GM19035 (cell line): ENCODE results near the gene TSPAN19.
"Not testable (repeated sequence)": the region's sequence is repeated elsewhere in the genome, so short reads cannot be mapped to it uniquely, and the experiment has no call there.

ENCODE experiments used
- ATAC-seq: cut with Tn5 transposase; IDR thresholded peaks from one replicate; pipeline ENCODE4 v1.9.1; 2021; ENCODE audit not compliant: unreplicated experiment

Gene TSPAN19

DNA sequence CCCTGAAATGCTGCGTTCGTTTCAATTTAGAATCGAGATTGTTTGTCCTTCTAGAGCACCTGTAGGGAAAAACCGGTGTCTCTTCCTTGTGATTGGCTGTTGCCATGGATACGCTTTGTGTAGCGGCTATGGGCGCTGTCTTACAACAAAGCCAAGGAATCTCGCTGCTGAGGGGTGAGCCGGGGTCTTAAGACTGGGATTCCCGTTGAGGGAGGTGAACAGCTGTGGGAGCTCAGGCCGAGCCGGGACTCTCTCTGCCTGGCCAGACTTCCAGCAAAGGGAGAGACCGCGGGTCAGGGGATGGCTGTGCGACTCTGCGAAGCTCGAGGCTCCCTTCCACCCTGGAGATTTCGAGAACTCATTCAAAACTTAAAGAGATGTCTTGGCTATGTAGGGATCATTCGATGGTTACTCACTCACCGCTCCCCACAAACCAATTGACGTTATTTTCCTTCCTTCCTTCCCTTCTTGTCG is at the start of gene TSPAN19, which contains the start of gene LRRIQ1:
Gene TSPAN19 (minus strand): TSS at position 44 of the 474 bp plus-strand sequence. CDS start 6,331 bp downstream, outside the sequence.
Gene LRRIQ1 (plus strand): TSS at position 118 of the 474 bp plus-strand sequence. CDS start 1,826 bp downstream, outside the sequence.
- ATAC-seq: peak; percentile 82

DNA sequence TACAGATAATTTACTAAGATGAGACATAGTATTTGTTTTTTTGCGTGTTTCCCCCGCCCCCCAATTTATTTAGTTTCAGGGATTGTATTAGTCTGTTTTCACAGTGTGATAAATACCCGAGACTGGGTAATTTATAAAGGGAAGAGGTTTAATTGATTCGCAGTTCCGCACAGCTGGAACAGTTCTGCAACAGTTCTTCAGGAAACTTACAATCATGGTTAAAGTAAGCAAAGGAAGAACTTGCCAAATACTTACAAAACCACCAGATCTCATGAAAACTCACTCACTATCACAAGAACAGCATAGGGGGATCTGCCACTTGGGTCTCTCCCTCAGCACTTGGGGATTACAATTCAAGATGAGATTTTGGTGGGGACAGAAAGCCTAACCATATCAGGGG is 49.0 kb upstream of the TSPAN19 start:
- no peak for ATAC-seq

DNA sequence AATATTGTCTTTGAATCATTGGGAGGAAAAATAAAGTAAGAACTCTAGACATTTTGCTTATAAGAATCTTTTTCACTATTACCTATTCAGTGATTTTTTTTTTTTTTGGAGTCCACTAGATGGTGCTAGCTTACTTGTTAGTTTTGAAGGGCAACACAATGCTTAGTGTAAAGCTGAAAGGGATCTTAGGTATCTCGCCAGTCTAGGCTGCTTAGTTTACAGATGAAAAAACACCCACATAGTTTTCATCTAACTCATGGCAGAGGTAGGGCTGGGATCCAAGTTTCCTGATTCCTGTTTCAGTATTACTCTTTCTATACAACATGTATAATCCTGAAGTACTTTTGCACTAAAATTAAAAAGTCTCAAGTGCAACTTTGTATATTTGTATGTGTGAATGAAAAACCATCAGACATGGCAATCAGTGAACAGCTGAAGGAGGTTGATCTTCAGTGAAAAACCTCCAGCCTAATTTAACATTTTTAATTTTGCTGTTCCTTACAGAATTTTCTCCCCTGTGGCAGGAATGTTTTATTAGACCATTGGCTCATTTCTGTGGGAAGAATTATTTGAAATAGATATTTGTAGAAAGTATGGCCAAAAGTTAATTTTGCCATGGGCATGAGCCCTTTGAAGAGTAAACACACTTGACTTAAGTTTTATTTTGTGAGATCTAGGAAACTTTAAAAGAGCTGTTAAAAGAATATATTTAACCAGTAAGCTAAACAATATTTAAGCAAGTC is 40.8 kb upstream of the TSPAN19 start:
- ATAC-seq: no peak

DNA sequence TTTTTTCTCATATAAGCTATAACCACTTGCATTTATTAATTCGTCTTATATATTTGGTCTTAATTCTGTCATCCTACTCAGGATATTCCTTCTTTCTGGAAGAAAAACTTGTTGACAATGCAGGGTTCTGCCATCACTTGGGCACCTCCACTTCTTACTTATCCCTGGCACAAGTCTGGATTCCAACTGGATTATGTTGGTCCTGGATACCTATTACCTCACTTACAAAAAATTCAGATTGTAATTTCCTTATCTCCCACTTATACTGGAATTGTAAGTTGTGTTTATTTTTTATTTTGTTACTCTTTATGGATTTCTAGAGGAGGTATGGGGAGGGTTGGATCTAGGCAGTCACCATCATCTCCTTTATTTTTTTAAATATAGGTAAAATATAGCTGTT is 36.7 kb upstream of the TSPAN19 start:
- ATAC-seq: no peak

DNA sequence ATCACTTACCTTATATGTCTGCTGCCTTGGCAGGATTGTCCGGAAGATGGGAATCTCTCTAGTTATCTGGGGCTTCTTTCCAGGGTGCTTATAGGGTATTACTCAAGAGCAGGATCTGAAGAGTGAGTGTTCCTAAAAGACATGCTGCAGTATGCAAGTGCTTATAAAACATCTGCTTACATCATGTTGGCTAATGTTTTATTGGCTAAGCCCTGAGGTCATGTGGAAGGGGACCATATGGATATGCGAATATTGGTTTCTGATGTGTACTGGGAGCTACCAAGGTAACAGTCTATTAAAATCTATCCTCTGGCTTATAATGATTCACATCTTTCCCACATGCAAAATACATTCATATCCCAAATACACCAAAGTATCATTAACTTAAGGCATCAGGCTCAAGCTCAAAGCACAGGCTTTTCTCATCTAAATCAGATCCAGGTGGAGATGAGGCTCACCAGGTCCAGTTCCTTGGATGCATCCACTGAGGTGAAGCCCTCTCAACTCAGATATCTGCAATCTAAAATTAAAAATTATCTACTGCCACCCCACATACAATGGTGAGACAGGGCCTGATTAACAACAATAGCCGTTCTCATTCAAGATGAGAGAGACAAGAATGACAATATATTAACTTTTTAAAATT is 29.9 kb upstream of the TSPAN19 start:
- ATAC-seq: no peak

DNA sequence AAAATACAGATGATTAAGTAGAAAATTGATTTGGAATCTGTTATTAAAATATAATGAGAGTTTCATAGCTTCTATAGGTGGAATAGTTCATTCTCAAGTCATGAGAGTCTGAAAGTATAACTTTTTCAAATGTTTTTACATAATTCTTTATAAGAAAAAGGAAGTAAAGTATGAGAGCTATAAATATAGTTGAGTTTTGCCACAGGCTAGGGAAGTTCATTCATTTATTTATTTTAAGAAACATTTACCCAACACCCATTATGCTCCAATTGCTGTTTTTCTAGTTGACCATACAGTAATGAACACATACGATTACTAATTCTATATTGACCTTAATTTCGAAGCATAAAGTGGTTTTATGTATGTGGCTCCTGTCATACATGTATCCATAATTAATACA is 24.8 kb upstream of the TSPAN19 start:
- ATAC-seq: no peak

DNA sequence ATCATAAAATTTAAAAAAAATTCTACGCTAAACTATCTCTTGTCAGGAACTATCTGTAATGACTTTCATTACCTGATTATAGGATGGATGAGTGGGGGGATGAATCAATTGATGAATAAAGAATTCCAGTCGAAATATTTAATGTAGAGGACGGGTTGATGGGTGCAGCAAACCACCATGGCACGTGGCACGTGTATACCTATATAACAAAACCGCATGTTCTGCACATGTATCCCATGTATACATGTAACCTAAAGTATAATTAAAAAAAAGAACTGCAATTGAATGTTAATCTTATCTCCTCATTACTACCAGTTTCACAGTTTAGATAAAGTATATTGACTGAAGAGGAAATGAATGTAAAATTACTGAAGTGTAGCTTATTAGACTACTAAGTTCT is 23.5 kb upstream of the TSPAN19 start:
- no peak for ATAC-seq

DNA sequence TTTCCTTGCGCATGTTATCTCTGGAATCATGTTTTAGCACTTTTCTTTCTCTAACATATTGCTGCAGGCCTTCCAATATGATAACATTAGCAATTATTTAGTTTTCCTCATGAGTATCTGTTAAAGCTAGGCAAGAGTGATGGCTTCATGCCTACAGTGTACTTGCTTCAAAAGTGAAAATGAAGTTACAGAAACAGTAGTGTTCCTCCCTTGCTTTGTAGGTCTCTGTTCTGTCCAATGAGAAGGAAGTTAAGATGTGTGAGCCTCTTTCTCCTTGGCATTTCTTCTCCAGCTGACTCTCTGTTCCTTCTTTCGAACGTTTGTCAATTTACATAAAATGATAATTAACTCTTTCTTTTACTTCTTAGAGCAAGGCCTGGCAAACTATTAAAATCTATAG is 22.3 kb upstream of the TSPAN19 start:
- ATAC-seq: no peak

DNA sequence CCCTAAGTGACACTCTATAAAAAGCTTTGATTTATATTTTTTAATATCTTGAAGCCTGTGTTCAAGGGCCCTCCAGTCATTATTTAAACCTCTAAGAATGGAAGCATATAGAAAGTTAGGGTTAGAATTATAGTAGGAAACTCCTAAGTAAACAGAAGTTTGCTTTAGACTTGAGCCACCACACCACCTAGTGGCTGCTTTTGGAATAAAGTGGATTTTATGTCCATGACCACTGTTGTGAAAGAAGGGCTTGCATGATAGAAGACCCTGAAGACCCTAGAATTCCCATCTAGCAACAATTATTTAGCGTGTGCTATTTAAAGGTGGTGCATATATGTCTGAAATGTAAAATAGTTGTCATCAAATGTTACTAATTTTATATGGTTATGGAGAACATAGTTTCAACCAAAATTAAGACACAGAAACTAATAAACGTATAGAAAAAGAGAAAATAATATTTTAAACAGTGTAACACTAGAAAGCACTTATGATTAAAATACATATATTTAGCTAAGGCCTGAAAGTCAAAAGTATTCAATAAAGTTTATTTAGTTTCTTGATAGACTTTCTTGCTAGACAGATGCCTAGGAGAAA is 21.4 kb upstream of the TSPAN19 start:
- ATAC-seq: peak; percentile 88

DNA sequence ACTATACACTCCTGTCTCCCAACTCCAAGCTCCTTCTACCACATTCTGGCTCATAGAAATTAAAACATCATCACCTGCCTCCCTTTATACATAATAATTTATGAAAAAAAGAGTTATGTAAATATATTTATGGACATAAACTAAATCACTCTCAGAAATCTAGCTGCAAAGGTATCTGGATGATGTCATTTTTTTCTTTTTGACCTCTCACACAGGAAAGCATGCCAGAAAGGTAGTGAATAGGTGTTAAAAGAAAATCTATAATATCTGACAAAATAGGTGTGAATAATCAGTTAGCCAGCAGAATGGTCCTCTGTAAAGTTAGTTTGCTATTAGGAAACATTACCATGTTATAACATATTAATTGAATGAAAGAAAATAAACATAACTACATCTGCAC is 7.8 kb upstream of the TSPAN19 start:
- ATAC-seq: no peak

DNA sequence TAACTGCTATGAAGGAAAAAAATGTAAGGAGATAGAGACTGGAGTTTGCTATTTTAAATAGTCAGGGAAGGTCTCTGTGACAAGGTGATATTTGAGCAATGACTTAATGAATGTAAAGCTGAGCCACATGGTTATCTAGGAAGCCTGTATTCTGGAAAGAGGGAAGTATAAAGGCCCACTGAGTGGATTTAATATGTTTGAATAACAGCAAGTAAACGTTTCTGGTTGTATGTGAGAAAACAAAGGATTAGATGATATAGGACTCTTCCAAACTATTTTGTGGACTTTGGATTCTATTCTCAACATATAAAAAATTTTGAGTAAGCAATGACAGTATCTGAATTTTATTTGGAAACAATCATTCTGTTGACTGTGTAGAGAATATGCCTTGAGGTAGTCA is 5.3 kb upstream of the TSPAN19 start:
- no peak for ATAC-seq

DNA sequence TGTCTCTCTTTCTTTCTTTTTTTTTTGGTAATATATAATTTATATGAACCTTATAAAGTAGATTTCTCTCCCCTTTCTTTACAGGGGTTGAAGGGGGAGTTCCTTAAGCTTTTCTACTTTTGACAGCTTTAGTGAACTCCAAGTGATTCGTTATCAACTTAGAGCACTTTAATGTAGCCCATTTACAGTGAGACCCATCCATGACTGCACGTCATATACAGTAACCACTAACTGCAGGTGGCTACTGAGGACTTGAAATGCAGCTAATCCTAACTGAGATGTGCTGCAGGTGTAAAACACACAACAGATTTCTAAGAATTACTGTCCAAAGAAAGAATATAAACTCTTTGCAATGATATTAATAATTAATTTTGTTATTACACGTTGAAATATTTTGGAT is 656 bp upstream of the TSPAN19 start:
- no peak for ATAC-seq

DNA sequence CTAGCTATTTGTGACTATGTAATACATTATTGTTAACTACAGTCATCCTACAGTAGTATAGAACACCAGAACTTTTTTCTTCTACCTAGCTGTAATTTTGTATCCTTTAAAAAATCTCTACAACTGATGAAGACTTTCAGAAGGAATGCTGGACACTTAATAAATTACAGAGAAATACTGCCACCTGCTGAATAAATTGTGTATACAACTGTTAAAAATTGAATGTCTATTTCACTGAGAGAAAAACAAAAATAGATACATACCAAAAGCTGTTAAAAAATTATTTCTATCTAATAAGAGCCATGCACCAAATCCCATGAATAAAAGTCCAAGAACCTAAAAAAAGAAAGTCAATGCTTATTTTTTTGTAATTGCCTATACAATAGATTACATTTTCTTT is 6.6 kb downstream of the TSPAN19 start:
- no peak for ATAC-seq

DNA sequence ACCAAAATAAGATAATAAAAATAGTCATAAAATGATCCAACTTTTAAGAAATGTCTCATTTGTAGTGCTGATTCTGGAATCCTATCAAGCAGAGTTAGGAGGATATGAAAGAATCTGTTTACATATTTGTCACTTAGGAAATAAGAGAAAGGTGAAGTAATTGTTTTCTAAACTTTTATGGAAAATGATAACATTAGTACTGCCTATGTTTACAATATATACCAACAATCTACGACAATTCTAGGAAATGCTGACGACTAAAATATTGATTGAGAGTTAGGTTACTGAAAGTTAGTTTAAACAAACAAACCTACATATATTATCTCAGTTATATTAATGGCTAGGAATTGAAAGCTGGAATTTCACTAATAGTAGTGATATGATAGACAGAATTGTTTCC is 18.0 kb downstream of the TSPAN19 start:
- no peak for ATAC-seq

DNA sequence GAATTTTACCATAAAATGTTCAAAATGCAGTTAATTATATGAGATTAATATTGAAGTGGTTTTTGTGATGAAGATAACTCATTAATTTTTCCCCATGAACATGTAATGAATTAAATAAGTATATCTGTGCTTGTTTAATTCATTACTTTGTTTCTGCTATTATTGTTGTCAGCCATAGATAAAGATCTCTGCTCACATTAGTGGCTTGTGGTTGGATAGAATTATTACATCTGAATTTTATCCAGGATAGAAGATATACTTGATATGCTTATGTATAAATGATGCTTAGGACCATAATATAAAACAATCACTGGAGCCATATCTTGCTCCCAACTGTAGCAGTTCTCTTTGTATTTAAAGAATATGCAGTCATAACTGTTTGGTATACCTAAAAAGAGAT is 18.5 kb downstream of the TSPAN19 start:
- no peak for ATAC-seq

DNA sequence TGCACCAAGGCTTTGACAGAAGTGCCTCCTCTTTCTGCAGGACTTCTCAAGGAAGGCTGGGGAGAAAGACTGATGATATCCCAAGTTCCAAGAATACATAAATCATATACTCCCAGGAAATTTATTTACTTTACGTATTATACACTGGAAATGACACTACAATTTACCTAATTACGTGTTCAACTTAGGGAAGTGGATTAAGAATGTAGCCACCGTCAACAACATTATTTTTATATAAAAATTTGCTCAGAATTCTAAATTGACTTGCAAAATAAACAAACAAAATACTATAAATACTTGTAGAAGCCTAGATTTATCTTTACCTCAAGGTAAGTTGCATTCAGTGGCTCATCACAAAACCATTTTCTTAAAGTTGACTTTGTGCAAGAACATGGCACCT is 18.9 kb downstream of the TSPAN19 start:
- no peak for ATAC-seq

DNA sequence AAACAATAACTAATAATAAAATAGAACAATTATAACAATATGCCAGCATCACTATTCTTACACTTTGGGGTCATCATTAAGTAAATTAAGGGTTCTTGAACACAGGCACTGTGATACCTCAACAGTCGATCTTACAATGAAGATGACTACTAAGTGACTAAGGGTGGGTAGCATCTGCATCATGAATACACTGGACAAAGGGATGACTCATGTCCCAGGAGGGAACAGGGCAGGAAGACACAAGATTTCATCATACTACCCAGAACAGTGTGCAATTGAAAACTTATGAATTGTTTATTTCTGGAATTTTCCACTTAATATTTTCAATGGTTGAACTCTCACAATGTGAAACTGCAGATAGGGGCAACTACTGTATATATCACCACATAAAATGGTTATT is 19.7 kb downstream of the TSPAN19 start:
- no peak for ATAC-seq

DNA sequence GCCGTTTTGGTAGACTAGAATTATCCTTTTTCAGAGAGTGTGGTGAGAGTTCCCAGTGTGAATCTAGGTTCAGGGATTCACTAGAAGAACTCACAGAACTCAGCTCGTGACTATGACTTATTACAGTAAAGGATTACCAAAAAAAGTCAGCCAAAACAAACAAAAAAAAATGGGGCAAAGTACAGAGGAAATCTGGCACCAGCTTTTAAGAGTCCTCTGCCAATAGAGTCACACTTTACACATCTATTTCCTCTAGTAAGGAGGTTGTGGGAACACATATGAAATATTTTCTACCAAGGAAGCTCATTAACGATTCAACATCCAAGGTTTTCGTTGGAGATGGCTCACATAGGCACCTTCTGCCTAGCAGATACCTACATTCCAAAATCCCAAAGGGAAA is 28.2 kb downstream of the TSPAN19 start:
- no peak for ATAC-seq

DNA sequence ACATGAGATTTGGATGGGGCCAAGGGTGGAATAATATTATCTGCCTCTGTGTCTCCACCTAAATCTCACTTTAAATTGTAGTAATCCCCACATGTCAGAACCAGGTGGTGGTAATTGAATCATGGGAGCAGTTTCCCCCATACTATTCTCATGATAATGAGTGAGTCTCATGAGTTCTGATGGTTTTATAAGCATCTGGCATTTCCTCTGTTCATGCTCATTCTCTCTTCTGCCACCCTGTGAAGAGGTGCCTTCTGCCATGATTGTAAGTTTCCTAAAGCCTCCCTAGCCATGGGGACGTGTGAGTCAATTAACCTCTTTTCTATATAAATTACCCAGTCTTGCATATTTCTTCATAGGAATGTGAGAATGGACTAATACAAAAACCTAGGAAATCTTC is 29.9 kb downstream of the TSPAN19 start:
- no peak for ATAC-seq

DNA sequence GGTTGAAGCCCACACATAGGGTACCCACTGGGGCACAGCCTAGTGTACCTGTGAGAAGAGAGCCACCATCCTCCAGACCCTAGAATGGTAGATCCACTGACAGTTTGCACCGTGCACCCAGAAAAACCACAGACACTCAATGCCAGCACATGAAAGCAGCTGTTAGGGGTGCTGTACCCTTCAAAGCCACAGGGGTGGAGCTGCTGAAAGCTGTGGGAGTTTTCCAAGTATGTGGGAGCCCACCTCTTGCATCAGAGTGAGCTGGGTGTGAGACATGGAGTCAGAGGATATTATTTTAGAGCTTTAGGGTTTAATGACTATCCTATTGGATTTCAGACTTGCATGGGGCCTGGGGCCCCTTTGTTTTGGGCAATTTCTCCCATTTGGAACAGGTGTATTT is 30.5 kb downstream of the TSPAN19 start:
- ATAC-seq: no peak

DNA sequence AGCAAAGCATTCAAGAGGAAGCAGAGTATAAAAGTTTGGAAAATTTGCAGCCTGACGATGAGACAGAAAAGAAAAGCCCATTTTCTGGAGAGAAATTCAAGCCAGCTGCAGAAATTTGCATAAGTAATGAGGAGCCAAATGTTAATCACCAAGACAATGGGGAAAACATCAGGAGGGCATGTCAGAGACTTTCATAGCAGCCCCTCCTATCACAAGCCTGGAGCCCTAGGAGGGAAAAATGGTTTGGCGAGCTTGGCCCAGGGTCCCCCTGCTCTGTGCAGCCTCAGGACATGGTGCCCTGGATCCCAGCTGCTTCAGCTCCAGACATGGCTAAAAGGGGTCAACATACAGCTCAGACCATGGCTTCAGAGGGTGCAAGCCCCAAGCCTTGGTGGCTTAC is 31.0 kb downstream of the TSPAN19 start:
- ATAC-seq: not testable (repeated sequence)

DNA sequence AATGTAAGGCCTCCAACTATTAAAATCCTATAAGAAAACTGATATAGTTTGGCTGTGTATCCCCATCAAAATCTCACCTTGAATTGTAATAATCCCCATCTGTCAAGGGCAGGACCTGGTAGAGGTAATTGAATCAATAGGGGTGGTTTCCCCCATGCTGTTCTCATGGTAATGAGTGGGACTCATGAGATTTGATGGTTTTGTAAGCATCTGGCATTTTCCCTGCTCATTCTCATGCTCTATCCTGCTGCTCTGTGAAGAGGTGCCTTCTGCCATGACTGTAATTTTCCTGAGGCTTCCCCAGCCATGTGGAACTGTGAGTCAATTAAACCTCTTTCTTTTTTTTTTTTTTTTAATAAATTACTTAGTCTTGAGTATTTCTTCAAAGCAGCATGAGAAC is 31.9 kb downstream of the TSPAN19 start:
- no peak for ATAC-seq
